ENCODE results near the gene NCSTN. TPM values are rescaled to one million over a fixed set of nuclear protein-coding genes. Genes with fewer than 3 reads are reported as not detected.
A peak's percentile ranks its signal among the peaks of the same experiment; 100 is the strongest.

The NCSTN gene
- total and polyA plus RNA-seq, 10 of the 15 experiments (the other 5 are each of a cell fraction or from before 2014, with no cell fraction given), result 33.3 to 88.2 (median 60.4) TPM

DNA sequence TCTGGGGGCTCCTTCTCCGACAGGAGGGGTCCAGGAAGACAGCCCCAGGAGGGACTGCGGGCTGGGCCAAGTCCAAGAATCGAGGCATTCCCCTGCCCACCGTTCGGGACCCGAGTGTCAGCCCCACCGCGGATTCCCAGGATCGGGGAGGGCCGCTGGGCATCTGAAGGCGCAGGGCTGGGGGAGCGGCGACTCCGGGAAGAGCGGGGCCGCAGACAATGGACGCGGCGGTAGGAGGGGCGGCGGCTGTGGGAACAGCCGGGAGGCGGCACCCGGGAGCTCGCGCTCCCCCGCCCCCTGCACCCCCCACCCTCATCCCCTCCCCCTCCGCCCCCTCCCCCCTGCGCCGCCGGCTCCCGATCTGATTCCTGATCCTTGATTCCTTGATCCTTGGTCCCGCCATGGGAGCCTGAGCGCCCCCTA is 57.1 kb downstream of the NCSTN start, which contains the start of gene VANGL2 (continued):
- TF ChIP-seq STAT3 (IDR thresholded peaks at IDR 0.05; ENCODE audit: low read depth, low read length) (no peak), SMAD1 (IDR thresholded peaks at IDR 0.05; ENCODE audit: low read depth, partially characterized antibody) (no peak), SIX5 (IDR thresholded peaks at IDR 0.05; ENCODE audit: low read depth, low read length, severe bottlenecking) (no peak), ZNF274 (IDR thresholded peaks at IDR 0.05; ENCODE audit: insufficient read depth, insufficient read length) (no peak), MEF2A (IDR thresholded peaks at IDR 0.05; ENCODE audit: insufficient read depth, low read depth, low read length) (no peak), RUNX3 (IDR thresholded peaks at IDR 0.05; ENCODE audit: low read length) (peak; percentile 51), CBX5 (IDR thresholded peaks at IDR 0.05; ENCODE audit: low read depth) (no peak), CEBPB (IDR thresholded peaks at IDR 0.05; ENCODE audit: borderline replicate concordance in 1 of 2, low read depth in 2 of 2, low read length in 2 of 2) (no peak), SUZ12 (IDR thresholded peaks at IDR 0.05; ENCODE audit: unreplicated experiment) (no peak), ESRRA (IDR thresholded peaks at IDR 0.05; ENCODE audit: low read length) (no peak), YY1 (IDR thresholded peaks at IDR 0.05; ENCODE audit: low read depth, low read length) (peak; percentile 91), SREBF1 (IDR thresholded peaks at IDR 0.05; ENCODE audit: low read length) (no peak), SPI1 (IDR thresholded peaks at IDR 0.05; ENCODE audit: borderline replicate concordance, insufficient read depth, low read depth, low read length) (no peak), NR2F1 (conservative IDR thresholded peaks at IDR 0.05) (no peak)
- TF ChIP-seq, protein P1, sequence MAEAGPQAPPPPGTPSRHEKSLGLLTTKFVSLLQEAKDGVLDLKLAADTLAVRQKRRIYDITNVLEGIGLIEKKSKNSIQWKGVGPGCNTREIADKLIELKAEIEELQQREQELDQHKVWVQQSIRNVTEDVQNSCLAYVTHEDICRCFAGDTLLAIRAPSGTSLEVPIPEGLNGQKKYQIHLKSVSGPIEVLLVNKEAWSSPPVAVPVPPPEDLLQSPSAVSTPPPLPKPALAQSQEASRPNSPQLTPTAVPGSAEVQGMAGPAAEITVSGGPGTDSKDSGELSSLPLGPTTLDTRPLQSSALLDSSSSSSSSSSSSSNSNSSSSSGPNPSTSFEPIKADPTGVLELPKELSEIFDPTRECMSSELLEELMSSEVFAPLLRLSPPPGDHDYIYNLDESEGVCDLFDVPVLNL (IDR thresholded peaks at IDR 0.05; ENCODE audit: low read depth, low read length), result no peak
- TF ChIP-seq, protein P2, sequence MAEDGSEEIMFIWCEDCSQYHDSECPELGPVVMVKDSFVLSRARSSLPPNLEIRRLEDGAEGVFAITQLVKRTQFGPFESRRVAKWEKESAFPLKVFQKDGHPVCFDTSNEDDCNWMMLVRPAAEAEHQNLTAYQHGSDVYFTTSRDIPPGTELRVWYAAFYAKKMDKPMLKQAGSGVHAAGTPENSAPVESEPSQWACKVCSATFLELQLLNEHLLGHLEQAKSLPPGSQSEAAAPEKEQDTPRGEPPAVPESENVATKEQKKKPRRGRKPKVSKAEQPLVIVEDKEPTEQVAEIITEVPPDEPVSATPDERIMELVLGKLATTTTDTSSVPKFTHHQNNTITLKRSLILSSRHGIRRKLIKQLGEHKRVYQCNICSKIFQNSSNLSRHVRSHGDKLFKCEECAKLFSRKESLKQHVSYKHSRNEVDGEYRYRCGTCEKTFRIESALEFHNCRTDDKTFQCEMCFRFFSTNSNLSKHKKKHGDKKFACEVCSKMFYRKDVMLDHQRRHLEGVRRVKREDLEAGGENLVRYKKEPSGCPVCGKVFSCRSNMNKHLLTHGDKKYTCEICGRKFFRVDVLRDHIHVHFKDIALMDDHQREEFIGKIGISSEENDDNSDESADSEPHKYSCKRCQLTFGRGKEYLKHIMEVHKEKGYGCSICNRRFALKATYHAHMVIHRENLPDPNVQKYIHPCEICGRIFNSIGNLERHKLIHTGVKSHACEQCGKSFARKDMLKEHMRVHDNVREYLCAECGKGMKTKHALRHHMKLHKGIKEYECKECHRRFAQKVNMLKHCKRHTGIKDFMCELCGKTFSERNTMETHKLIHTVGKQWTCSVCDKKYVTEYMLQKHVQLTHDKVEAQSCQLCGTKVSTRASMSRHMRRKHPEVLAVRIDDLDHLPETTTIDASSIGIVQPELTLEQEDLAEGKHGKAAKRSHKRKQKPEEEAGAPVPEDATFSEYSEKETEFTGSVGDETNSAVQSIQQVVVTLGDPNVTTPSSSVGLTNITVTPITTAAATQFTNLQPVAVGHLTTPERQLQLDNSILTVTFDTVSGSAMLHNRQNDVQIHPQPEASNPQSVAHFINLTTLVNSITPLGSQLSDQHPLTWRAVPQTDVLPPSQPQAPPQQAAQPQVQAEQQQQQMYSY (CRISPR knock-in tag; IDR thresholded peaks at IDR 0.05), result no peak
- TF ChIP-seq, protein P3, sequence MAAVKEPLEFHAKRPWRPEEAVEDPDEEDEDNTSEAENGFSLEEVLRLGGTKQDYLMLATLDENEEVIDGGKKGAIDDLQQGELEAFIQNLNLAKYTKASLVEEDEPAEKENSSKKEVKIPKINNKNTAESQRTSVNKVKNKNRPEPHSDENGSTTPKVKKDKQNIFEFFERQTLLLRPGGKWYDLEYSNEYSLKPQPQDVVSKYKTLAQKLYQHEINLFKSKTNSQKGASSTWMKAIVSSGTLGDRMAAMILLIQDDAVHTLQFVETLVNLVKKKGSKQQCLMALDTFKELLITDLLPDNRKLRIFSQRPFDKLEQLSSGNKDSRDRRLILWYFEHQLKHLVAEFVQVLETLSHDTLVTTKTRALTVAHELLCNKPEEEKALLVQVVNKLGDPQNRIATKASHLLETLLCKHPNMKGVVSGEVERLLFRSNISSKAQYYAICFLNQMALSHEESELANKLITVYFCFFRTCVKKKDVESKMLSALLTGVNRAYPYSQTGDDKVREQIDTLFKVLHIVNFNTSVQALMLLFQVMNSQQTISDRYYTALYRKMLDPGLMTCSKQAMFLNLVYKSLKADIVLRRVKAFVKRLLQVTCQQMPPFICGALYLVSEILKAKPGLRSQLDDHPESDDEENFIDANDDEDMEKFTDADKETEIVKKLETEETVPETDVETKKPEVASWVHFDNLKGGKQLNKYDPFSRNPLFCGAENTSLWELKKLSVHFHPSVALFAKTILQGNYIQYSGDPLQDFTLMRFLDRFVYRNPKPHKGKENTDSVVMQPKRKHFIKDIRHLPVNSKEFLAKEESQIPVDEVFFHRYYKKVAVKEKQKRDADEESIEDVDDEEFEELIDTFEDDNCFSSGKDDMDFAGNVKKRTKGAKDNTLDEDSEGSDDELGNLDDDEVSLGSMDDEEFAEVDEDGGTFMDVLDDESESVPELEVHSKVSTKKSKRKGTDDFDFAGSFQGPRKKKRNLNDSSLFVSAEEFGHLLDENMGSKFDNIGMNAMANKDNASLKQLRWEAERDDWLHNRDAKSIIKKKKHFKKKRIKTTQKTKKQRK (IDR thresholded peaks at IDR 0.05; ENCODE audit: low read depth, low read length), result no peak
- TF ChIP-seq, protein P4, sequence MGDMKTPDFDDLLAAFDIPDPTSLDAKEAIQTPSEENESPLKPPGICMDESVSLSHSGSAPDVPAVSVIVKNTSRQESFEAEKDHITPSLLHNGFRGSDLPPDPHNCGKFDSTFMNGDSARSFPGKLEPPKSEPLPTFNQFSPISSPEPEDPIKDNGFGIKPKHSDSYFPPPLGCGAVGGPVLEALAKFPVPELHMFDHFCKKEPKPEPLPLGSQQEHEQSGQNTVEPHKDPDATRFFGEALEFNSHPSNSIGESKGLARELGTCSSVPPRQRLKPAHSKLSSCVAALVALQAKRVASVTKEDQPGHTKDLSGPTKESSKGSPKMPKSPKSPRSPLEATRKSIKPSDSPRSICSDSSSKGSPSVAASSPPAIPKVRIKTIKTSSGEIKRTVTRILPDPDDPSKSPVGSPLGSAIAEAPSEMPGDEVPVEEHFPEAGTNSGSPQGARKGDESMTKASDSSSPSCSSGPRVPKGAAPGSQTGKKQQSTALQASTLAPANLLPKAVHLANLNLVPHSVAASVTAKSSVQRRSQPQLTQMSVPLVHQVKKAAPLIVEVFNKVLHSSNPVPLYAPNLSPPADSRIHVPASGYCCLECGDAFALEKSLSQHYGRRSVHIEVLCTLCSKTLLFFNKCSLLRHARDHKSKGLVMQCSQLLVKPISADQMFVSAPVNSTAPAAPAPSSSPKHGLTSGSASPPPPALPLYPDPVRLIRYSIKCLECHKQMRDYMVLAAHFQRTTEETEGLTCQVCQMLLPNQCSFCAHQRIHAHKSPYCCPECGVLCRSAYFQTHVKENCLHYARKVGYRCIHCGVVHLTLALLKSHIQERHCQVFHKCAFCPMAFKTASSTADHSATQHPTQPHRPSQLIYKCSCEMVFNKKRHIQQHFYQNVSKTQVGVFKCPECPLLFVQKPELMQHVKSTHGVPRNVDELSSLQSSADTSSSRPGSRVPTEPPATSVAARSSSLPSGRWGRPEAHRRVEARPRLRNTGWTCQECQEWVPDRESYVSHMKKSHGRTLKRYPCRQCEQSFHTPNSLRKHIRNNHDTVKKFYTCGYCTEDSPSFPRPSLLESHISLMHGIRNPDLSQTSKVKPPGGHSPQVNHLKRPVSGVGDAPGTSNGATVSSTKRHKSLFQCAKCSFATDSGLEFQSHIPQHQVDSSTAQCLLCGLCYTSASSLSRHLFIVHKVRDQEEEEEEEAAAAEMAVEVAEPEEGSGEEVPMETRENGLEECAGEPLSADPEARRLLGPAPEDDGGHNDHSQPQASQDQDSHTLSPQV (IDR thresholded peaks at IDR 0.05), result no peak
- TF ChIP-seq, protein P5, sequence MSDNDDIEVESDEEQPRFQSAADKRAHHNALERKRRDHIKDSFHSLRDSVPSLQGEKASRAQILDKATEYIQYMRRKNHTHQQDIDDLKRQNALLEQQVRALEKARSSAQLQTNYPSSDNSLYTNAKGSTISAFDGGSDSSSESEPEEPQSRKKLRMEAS (IDR thresholded peaks at IDR 0.05; ENCODE audit: low read depth, low read length), result no peak

Measured in GM12878 (cell line).